HL-60/S4 treated with retinoic acid at 250 ng/mL for 4 days and 3 days (cell line): ENCODE results near the gene TMEM126A.

Experiments used
- in situ Hi-C: fragments of 300-500 bp; cut with MboI; formaldehyde crosslinking; loops from 2 replicates; pipeline ENCODE4 v1.7.0; 2022; ENCODE audit warnings: low sequenced_read_pairs

TMEM126A gene

DNA sequence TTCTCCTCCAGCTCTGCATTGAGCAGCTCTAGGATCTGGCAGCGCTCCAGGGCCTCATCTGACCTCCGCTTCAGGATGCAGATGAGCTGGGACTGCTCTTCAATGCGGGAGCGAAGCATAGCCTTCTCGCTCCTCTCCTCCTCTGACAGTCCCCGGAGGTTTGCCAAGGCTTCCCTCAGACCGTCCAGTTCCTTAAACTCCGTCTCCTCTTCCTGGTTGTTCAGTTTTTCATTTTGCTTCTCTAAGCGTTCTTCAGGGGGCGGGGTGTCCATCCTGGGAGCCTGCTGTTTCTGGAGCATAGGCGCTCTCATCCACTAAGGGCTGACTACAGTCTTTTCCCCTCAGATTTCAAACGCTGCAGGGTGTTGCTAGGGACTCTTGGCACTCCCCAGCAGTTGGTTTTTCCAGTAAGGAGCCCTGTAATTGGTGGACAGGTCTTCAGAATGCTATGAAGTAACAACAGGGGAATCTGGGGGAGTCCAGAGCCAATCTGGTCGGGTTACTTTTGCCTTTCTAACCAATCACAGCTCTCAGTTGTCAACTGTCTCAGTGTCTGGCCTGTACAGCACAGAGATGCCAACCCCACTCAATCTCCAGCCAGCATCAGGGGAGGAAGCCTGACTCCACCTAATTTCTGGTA is 38.2 kb downstream of the TMEM126A start, which contains the start of gene CCDC89:
TSS of gene CCDC89 (minus strand) at position 376 of the 640 bp plus-strand sequence. CDS start at position 311, 65 bp downstream.
- in situ Hi-C loops = no loop called here

DNA sequence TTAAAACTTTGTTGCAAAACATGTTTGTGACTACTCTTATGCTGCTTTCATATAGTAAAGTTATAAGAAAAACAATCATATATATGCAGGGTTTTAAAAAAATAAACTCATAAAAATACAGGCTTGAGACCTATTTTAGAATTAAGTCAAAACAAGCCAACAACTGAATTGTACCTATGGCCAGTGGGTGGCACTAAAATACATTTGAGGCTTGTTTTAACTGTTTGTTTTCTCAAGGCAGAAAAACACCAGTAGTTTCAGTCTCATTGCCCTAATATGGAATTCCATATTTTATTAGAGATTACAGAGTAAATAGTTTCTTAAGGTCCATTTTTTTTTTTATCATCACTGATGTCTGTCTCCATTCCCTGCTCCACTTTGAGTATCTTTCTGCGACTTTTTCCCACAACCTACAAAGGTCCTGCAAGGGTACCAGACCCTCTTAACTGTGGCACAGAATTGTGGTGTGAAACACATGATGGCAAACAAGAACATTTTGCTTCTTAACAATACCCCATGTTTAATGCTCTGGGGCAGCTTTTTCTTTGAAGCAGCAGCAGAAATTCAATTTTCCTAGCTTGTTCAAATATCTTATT is 46.7 kb downstream of the TMEM126A start:
- in situ Hi-C loops = no loop called here

DNA sequence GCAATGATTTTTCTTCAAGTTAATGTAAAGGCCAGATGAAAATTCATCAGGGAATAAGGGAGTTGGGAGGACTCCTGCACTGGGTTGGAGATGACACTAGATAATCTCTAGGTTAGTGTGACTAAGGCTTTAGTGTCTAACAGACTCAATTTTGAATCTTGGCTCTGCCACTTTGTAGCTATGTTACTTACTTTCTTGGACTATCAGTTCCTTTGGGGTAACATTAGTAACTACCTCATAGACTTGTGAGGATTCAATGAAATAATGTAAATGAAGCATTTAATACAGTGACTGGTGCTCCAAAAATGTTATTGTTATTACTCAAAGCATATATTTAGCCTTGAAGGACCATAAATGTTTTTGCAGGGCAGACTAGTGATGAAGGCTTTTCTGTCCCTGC is 47.8 kb downstream of the TMEM126A start:
- in situ Hi-C loops = no loop called here

DNA sequence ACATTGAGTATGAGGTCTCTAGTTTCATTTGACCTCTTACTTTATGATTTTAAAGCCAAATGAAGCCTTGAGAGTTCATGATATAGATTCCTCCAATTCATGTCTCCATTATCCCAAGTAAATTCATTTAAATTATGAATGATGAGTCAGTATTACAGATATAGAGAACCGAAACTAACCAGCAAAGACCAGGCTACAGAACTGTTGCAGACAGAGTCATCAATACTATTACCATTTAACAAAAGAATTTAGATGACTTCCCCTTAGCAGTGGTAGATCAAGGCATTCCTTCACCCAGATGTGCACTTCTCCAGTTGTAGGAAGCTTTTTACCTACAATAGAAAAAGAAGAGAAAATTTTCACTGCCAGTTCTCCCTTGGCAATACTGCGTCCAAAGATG is 50.0 kb downstream of the TMEM126A start:
- in situ Hi-C loops = no loop called here

DNA sequence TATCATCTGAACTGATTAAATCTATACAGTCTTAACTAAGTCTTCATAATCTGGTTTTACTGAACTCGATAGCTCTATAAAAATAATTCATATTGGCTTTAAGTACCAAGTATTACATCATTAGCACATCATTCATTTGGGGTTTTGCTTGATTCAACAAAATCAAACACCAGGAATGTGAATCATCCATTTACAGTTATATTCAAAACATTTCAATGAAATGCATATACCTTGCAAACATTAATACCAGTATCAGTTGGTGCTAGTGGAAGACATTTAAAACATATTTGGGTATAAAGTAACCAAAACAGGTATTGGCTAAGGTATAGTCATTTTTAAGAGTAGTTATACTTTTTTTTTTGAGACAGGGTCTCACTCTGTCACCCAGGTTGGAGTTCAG is 50.4 kb downstream of the TMEM126A start:
- in situ Hi-C loops = no loop called here

DNA sequence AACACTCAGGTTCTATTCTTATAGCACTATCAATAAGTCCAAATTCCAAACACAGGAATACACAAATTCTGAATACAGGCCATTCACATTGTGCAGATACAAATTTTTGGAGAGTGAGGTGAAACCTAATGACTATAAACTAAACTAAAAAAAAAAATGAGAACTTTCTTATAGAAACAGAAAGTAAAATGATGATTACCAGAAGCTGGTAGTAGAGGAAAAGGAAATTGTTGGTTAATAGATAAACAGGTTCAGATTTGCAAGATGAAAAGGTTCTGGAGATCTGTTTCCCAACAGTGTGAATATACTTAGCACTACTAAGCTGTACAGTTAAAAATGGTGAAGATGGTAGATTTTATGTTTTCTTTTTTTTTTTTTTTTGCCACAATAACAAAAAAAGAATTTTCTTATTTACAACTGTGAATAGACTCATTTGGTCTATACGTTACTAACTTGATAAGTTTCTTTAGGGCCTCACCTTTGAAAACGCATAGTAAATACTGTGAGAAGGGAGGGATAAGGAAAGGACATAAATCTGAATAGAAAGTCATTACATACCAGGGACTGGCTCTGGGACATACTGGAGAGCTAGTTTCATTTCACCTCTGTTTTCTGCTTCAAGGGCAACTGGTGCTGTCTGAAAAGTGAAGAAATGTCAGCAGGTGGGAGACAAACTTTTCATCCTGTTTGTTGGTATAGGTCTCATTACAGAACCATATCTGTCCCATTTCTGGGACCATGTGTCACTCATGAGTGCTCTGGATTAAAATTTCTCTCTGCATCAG is 52.4 kb downstream of the TMEM126A start:
- in situ Hi-C loops = no loop called here

DNA sequence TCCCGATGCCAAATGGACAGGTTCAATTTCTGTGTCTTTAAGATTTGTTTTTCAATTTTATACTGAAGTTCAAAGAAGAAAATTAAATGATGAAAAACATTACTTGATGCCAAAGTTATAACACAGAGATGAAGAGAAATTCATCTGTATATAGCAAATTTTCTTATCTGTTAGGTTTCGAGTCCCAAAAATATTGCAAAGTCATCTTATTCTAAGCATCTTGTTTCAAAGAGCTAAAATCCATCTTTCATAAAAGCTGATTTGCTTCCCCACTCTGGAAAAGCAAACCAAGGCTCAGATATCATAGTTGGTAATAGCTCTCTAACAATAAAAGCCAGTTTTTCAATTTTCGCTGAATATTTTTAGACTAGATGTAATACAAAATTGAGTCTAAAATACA is 57.2 kb downstream of the TMEM126A start:
- in situ Hi-C loops = no loop called here

DNA sequence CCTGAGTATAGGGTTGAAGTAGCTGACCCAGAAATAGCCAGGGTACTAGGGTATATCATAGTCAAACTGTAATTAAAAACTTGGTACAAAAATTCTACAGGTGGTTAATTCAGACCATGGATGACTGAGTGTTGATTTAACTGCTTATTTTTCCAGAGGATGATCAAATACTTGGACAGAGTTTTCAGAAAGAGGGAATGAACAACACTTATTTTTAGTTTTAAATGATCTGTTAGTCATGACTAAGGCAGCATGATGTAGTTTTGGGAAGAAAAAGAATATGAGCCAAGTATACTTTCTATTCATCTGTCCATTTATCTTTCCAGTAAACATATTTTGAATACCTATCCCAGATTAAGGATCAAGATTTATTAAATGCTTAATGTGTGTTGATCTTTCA is 58.0 kb downstream of the TMEM126A start:
- in situ Hi-C loops = no loop called here
